HG02678 (cell line): ENCODE measurements around the gene STK32C.
"Not testable (repeated sequence)": the region's sequence is repeated elsewhere in the genome, so short reads cannot be mapped to it uniquely, and the experiment has no call there.

Experiments
- ATAC-seq: cut with Tn5 transposase; IDR thresholded peaks from one replicate; pipeline ENCODE4 v1.9.1; 2021; ENCODE audit warnings: mild to moderate bottlenecking, moderate library complexity; ENCODE audit not compliant: unreplicated experiment

Gene STK32C

GRCh38 chr10:132320654-132321469, 13.1 kb upstream of the STK32C start:
- no peak for ATAC-seq

GRCh38 chr10:132319853-132320653, 12.3 kb upstream of the STK32C start:
- peak; percentile 99 for ATAC-seq

GRCh38 chr10:132317477-132317876, 9.7 kb upstream of the STK32C start:
- not testable (repeated sequence) for ATAC-seq

- ATAC-seq: no peak
These were observed 8.4 kb upstream of the STK32C start for GRCh38 chr10:132316133-132316532.

- not testable (repeated sequence) for ATAC-seq
These were observed 7.1 kb upstream of the STK32C start for GRCh38 chr10:132314881-132315280.

GRCh38 chr10:132314336-132314735, 6.6 kb upstream of the STK32C start:
- ATAC-seq: no peak

GRCh38 chr10:132313865-132314264, 6.1 kb upstream of the STK32C start:
- no peak for ATAC-seq

GRCh38 chr10:132313305-132313704, 5.6 kb upstream of the STK32C start:
- no peak for ATAC-seq

GRCh38 chr10:132311338-132311939, 3.7 kb upstream of the STK32C start:
- ATAC-seq: no peak

- no peak for ATAC-seq
These were observed 3.1 kb upstream of the STK32C start for GRCh38 chr10:132310701-132311337.

- ATAC-seq: no peak
These were observed 2.3 kb upstream of the STK32C start for GRCh38 chr10:132309879-132310591.

GRCh38 chr10:132309471-132309865, 1.7 kb upstream of the STK32C start:
- ATAC-seq: no peak

GRCh38 chr10:132308587-132309470, 1.1 kb upstream of the STK32C start:
- peak; percentile 4 for ATAC-seq

GRCh38 chr10:132306864-132307751, 642 bp downstream of the STK32C start:
- peak; percentile 24 for ATAC-seq

- no peak for ATAC-seq
These were observed 1.4 kb downstream of the STK32C start for GRCh38 chr10:132306343-132306685.

- ATAC-seq: no peak
These were observed 2.0 kb downstream of the STK32C start for GRCh38 chr10:132305654-132306342.

- ATAC-seq: no peak
These were observed 2.8 kb downstream of the STK32C start for GRCh38 chr10:132304756-132305509.
